ENCODE results near the gene ARHGEF3.
A peak's percentile ranks its signal among the peaks of the same experiment; 100 is the strongest.

The ARHGEF3 gene

DNA sequence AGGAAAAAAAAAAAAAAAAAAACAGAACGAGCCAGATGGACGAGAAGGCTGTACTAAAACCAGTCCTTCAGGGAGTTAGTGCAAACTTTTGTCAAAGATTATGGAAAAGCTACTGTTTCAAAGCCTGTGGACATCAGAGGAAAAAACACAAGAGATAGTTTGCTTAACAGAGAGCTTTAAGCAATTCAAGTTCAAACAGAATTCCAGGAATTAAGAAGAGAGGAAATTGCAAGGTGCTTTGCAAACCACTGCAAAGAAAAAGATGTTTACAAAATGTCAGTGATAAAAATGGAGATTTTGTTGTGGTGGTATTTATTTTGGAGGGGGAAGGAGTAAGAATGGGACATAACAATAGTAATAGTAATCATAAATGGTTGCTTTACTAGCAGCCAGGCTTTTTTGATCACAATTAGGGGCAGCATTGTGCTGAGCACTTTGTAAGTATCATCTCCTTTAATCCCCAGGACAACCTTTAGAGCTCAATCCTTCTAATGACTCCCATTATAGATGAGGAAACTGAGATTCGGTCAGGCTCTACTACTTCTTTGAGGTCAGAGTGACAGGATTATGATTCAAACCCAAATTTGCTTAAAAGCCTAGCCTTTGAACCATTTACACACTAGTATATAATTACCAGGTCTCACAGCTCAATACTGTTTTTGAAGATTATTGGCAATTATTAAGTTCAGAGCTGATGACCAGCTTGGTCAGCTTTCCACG, 22.4 kb upstream of the ARHGEF3 start:
- CTCF ChIA-PET: interaction anchor here (2.8 kb wide), 1 partner anchor 165 kb away, joined by 9 read pairs; no protein-coding TSS in a partner anchor
- Histone ChIP-seq H3K9me3 (ENCODE audit: control insufficient read depth, insufficient read depth, low read depth, low read length) (no peaks in the 10 kb centered on the region), H3K4me1 (ENCODE audit: control insufficient read depth, insufficient read depth, low read length) (peaks cover 10% of the 10 kb centered on the region), H3K36me3 (ENCODE audit: control insufficient read depth in 2 of 2, insufficient read depth in 1 of 2, low read length in 2 of 2) (no peaks in the 10 kb centered on the region), H3K27ac (ENCODE audit: extremely low read depth, low read depth, low read length) (no peak overlapping the region), H3K4me3 (ENCODE audit: low read depth, low read length) (no peak overlapping the region)
- POLR2A ChIA-PET: interaction anchor here (0.5 to 1.6 kb wide), 4 partner anchors 23 to 171 kb away, joined by 3 to 5 read pairs (median 3); partner anchors contain the start of gene ARHGEF3
- TF ChIP-seq, protein P1, sequence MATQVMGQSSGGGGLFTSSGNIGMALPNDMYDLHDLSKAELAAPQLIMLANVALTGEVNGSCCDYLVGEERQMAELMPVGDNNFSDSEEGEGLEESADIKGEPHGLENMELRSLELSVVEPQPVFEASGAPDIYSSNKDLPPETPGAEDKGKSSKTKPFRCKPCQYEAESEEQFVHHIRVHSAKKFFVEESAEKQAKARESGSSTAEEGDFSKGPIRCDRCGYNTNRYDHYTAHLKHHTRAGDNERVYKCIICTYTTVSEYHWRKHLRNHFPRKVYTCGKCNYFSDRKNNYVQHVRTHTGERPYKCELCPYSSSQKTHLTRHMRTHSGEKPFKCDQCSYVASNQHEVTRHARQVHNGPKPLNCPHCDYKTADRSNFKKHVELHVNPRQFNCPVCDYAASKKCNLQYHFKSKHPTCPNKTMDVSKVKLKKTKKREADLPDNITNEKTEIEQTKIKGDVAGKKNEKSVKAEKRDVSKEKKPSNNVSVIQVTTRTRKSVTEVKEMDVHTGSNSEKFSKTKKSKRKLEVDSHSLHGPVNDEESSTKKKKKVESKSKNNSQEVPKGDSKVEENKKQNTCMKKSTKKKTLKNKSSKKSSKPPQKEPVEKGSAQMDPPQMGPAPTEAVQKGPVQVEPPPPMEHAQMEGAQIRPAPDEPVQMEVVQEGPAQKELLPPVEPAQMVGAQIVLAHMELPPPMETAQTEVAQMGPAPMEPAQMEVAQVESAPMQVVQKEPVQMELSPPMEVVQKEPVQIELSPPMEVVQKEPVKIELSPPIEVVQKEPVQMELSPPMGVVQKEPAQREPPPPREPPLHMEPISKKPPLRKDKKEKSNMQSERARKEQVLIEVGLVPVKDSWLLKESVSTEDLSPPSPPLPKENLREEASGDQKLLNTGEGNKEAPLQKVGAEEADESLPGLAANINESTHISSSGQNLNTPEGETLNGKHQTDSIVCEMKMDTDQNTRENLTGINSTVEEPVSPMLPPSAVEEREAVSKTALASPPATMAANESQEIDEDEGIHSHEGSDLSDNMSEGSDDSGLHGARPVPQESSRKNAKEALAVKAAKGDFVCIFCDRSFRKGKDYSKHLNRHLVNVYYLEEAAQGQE (tag by site-specific recombination; IDR thresholded peaks at IDR 0.05): no peak
- TF ChIP-seq HOXC10 (CRISPR knock-in tag; IDR thresholded peaks at IDR 0.05) (no peak), ZSCAN16 (tag by site-specific recombination; IDR thresholded peaks at IDR 0.05) (no peak)
- TF ChIP-seq, protein P2, sequence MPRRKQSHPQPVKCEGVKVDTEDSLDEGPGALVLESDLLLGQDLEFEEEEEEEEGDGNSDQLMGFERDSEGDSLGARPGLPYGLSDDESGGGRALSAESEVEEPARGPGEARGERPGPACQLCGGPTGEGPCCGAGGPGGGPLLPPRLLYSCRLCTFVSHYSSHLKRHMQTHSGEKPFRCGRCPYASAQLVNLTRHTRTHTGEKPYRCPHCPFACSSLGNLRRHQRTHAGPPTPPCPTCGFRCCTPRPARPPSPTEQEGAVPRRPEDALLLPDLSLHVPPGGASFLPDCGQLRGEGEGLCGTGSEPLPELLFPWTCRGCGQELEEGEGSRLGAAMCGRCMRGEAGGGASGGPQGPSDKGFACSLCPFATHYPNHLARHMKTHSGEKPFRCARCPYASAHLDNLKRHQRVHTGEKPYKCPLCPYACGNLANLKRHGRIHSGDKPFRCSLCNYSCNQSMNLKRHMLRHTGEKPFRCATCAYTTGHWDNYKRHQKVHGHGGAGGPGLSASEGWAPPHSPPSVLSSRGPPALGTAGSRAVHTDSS (tag by site-specific recombination; IDR thresholded peaks at IDR 0.05): no peak

DNA sequence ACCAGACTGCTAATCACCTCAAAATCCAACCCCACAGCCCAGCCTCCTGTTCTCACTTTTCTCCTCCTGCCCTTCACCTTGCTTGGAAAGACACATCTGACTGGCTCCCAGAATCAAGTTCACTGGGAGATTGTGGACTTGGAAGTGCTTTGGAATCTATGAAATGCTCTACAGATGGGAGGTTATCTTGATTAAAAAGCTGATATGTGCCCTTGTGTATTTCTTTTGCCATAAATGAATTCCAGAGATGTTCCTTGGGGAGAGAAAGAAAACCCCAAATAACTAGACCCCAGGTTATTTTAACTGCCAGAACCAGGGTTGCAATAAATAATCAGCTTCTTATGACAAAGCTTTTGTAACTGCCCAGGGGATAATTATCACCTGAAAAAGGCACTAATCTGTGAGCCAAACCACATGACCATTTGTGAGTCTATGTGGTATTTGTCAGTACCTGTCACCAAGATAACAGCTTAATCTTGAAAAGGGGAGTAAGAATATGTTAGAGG, 21.7 kb upstream of the ARHGEF3 start:
- TF ChIP-seq ZNF37A (tag by site-specific recombination; IDR thresholded peaks at IDR 0.05) (no peak), FEZF1 (tag by site-specific recombination; IDR thresholded peaks at IDR 0.05) (peak; percentile 85), ZNF837 (tag by site-specific recombination; IDR thresholded peaks at IDR 0.05) (no peak), ZNF76 (tag by site-specific recombination; IDR thresholded peaks at IDR 0.05; ENCODE audit: borderline replicate concordance, low read depth) (no peak), WT1 (tag by site-specific recombination; IDR thresholded peaks at IDR 0.05) (peak; percentile 20; the same call in 1 of the 2 replicates), SP7 (tag by site-specific recombination; IDR thresholded peaks at IDR 0.05) (peak; percentile 94)
- TF ChIP-seq, protein P3, sequence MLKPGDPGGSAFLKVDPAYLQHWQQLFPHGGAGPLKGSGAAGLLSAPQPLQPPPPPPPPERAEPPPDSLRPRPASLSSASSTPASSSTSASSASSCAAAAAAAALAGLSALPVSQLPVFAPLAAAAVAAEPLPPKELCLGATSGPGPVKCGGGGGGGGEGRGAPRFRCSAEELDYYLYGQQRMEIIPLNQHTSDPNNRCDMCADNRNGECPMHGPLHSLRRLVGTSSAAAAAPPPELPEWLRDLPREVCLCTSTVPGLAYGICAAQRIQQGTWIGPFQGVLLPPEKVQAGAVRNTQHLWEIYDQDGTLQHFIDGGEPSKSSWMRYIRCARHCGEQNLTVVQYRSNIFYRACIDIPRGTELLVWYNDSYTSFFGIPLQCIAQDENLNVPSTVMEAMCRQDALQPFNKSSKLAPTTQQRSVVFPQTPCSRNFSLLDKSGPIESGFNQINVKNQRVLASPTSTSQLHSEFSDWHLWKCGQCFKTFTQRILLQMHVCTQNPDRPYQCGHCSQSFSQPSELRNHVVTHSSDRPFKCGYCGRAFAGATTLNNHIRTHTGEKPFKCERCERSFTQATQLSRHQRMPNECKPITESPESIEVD (tag by site-specific recombination; IDR thresholded peaks at IDR 0.05): peak; percentile 48
- Histone ChIP-seq H3K4me3 (ENCODE audit: low read depth, low read length) (no peak overlapping the region), H3K4me1 (ENCODE audit: control insufficient read depth, insufficient read depth, low read length) (peaks cover 10% of the 10 kb centered on the region), H3K36me3 (ENCODE audit: control insufficient read depth in 2 of 2, insufficient read depth in 1 of 2, low read length in 2 of 2) (no peaks in the 10 kb centered on the region), H3K27ac (ENCODE audit: extremely low read depth, low read depth, low read length) (no peak overlapping the region), H3K9me3 (ENCODE audit: control insufficient read depth, insufficient read depth, low read depth, low read length) (no peaks in the 10 kb centered on the region)
- ChIA-PET POLR2A (interaction anchor here (0.7 to 1.6 kb wide), 2 partner anchors 22 to 172 kb away, joined by 3 to 5 read pairs; partner anchors contain the start of gene ARHGEF3), CTCF (interaction anchor here (0.6 kb wide), 1 partner anchor 167 kb away, joined by 3 read pairs; no protein-coding TSS in a partner anchor)

DNA sequence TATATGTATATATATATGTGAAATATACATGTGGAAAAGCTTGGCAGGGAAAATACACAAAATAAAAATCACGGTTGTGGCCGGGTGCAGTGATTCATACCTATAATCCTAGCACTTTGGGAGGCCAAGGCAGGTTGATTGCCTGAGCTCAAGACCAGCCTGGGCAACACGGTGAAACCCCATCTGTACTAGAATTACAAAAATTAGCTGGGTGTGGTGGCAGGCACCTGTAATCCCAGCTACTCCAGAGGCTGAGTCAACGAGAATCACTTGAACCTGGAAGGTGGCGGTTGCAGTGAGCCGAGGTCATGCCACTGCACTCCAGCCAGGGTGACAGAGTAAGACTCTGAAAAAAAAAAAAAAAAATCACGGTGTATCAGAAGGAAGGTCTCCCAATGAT, 20.8 kb upstream of the ARHGEF3 start:
- peak; percentile 72; the same call in 1 of the 2 replicates for TF ChIP-seq ZNF394 (tag by site-specific recombination; IDR thresholded peaks at IDR 0.05; ENCODE audit: borderline replicate concordance)
- no peak for TF ChIP-seq ZNF2 (tag by site-specific recombination; IDR thresholded peaks at IDR 0.05)
- peak; percentile 20; the same call in 1 of the 2 replicates for TF ChIP-seq GLIS1 (tag by site-specific recombination; IDR thresholded peaks at IDR 0.05)
- peak; percentile 63 for TF ChIP-seq SP7 (tag by site-specific recombination; IDR thresholded peaks at IDR 0.05)
- TF ChIP-seq ZNF133 (tag by site-specific recombination; IDR thresholded peaks at IDR 0.05): no peak
- peak; percentile 84 for TF ChIP-seq OSR2 (tag by site-specific recombination; IDR thresholded peaks at IDR 0.05)
- Histone ChIP-seq H3K9me3 (ENCODE audit: control insufficient read depth, insufficient read depth, low read depth, low read length) (no peaks in the 10 kb centered on the region), H3K36me3 (ENCODE audit: control insufficient read depth in 2 of 2, insufficient read depth in 1 of 2, low read length in 2 of 2) (no peaks in the 10 kb centered on the region), H3K4me1 (ENCODE audit: control insufficient read depth, insufficient read depth, low read length) (peaks cover 10% of the 10 kb centered on the region), H3K4me3 (ENCODE audit: low read depth, low read length) (no peak overlapping the region), H3K27ac (ENCODE audit: extremely low read depth, low read depth, low read length) (no peak overlapping the region)
- ChIA-PET POLR2A (no interaction called here), CTCF (interaction anchor here (0.7 kb wide), 1 partner anchor 1104 kb away, joined by 3 read pairs; no protein-coding TSS in a partner anchor)

All from HEK293 (cell line).